PC-9 (cell line): Measurements from ENCODE around the gene RALGPS2.

Source experiments
- EZH2 ChIP-seq: fragments of 200-600 bp; sonication (generic); IDR thresholded peaks from 2 replicates; pipeline ENCODE4 v1.8.0; 2017; ENCODE audit warnings: antibody characterized with exemption, low read depth
- TF ChIP-seq, protein P1 (sequence below): fragments of 200-600 bp; sonication (generic); conservative IDR thresholded peaks from 2 replicates; pipeline ENCODE4 v1.6.1; 2017; ENCODE audit warnings: mixed run types, antibody characterized with exemption, mild to moderate bottlenecking, moderate library complexity

DNA sequence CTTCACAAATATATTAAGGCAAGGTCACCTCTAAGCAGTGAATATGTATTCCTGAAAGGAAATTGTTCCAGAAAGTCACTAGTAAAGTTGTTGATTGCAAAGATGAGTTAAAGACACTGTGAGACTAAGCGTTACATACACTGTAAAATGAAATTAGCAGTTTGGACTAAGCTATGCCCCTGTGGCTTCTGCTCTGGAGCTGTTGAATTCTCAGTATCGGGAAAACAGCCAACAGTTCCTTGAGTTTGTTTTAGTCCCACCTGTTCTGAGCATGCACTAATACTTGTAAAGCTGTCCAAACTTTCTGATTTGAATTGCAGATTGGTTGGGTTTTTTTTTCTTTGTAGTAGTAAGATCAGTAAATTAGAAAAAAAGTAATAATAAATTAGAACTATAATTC, 124.9 kb downstream of the RALGPS2 start:
- TF ChIP-seq, protein P1, sequence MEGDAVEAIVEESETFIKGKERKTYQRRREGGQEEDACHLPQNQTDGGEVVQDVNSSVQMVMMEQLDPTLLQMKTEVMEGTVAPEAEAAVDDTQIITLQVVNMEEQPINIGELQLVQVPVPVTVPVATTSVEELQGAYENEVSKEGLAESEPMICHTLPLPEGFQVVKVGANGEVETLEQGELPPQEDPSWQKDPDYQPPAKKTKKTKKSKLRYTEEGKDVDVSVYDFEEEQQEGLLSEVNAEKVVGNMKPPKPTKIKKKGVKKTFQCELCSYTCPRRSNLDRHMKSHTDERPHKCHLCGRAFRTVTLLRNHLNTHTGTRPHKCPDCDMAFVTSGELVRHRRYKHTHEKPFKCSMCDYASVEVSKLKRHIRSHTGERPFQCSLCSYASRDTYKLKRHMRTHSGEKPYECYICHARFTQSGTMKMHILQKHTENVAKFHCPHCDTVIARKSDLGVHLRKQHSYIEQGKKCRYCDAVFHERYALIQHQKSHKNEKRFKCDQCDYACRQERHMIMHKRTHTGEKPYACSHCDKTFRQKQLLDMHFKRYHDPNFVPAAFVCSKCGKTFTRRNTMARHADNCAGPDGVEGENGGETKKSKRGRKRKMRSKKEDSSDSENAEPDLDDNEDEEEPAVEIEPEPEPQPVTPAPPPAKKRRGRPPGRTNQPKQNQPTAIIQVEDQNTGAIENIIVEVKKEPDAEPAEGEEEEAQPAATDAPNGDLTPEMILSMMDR, result no peak
- TF ChIP-seq EZH2, result no peak
